GM08714 (cell line): ENCODE results near the gene TBX1.

Experiments
- H3K4me3 ChIP-seq: fragments of 200-500 bp; sonication (Bioruptor generic); 2 replicates; pipeline ENCODE4 v1.5.1; 2014; ENCODE audit warnings: mild to moderate bottlenecking, low read length, inconsistent platforms
- ZNF274 ChIP-seq: IDR thresholded peaks from 2 replicates; pipeline ENCODE4 v1.6.1; 2012; ENCODE audit warnings: mild to moderate bottlenecking, low read depth, low read length

Gene TBX1

DNA sequence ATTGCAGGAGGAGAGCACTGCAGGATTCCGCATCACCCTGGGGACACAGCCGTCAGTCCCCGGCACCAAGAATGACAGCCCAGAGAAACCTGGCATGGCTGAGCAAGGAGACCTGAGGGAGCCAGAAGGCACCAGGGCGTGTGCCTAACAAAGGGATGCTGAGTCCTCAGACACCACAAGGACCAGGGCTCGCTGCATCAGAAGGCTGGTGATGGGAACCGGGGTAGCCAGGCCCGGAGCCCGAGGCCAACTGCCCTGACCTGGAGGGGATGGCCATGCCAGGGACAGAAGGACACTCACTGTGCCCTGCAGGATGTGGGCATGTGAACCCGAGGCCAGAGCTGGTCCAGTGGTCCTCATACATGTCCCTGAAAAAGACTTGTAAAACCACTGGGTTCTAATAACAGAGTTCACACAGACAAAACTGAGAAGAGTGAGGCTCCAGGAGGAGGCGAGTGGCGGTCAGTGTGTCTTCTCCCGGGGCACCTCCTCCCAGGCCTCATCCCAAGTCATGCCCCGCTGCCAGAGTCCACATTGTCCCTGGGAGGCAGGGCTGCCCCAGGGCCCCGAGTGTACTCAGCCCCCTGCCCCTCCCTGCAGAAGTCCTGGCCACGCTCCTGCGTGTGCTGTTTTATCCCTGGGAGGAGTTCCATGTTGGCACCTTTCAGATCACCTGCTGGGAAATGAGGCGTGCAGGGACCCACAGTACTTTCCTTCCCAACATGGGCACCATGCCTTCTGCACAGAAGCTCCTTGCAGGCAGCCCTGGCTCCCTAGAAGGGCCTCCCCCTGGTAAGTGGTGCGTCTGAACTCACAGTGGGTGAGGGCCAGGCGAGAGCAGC is 42.5 kb downstream of the TBX1 start:
- H3K4me3 ChIP-seq = no peak overlapping the region
- no peak for TF ChIP-seq ZNF274

DNA sequence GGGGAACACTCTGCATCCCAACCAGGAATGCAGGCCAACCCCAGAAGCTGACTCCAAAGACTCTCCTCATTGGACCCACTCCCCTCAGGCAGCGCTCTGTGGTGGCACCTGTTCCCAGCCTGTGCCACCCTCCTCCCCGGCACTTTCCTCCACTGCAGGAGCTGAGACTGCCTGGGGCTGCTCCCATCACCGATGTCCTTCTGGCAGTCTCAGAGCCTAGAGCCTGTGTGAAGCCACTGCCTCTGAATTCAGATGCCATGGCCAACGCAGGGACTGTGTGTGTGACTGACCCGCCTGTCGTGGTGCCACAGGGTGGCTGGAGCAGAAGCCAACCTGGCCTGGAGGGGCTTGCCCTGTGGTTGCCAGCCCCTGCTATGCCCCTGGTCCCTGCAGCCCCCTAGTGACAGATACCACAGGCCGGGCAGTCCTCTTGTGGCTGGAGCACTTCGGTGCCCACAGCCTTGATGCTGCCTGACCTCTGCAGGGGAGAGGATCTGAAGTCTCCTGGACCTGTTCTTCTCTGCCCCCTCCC is 43.2 kb downstream of the TBX1 start:
- TF ChIP-seq ZNF274 = no peak
- H3K4me3 ChIP-seq = no peak overlapping the region

DNA sequence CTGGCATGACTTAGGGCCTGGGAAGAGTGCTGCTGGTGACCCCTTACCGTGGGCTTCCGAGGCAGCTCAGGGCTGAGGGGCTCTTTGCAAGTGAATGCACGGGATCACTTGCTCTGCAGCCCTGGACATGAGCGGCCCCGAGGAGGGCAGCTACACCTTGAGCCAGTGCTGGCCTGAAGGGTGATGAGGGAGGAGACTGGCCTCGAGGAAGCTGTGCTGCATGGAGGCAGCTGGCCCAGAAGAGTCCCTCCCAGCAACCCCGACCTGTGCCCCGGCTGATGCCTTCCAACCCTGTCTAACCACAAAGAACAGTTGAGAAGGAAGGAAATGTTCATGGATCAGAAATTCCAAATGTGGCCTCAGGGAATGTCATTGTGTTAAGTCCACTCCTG is 45.2 kb downstream of the TBX1 start:
- no peak for TF ChIP-seq ZNF274
- H3K4me3 ChIP-seq = no peak overlapping the region

DNA sequence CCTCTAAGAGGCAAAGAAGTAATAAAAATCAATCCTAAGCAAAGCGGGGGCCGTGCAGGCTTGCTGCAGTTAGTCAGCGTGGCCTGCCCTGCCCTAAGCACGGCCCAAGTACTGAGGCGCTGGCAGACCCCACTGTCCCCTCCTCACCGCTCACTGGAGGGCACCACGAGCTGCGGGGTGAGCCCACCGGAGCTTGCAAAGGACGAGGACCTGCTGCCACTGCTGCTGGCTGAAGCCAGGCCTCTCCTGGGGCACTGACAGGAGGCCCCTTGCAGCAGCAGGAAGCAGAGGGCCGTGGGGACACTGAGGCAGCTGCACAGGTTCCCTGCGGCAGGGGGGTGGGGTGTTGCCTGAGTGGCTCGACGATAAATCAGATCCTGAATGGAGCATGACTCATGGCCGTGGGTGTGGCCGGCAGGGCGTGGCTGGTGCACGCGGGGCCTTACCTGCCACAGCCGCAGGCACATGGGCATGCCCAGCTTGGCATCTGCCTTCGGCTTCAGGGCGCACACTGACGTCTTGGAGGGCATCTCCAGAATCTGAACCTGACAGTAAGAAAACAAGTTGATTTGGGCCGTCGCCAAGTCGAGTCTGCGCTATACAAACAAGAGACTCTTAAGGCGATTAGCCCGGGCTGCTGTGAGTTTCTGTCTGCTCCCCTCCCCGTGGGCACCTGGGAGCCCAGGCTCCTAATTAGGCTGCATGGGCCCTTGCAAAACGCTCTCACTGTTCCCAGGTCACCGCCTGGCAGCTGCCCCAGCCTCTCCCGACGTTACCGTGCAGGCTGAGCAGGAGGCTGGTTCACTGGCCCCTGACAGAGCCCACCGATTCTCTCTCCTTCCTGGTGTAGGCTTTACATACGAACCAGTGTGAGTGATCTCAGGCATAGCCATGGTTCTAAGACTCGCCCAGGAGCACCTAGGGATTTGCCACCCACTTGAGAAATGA is 45.9 kb downstream of the TBX1 start:
- H3K4me3 ChIP-seq = no peak overlapping the region
- no peak for TF ChIP-seq ZNF274

DNA sequence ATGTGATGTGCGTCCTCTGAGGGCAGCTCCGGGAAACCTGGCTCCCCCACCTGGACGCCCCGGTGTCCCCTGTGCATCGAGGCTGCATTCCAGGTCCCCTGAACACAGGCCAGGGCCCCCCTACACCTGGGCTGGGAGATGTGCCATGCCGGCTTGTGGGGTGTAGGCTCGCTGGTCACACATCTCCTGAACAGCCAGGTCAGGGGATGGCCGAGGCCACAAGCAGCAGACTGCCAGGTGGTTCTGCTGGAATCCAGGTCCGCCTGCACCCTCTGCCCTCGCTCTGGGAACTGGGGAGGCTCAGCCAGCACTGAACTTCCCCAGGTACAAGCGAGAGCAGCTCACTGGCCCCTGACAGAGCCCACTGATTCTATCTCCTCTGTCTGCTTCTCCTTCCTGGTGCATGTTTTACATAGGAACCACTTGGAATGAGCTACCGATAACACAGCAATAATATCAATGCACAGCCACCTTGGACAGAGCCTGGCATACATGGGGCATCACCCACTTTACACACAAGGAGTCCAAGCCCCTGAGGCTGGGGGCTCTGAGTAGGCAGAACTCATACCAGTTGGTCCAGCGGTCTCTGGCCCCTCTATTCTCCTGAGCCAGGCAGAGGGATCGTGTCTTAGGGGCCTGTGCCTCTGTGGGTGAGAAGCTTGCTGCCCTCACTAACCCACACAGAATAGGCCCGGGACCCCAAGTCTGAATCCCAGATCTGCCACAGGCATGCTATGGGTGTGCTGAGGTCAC is 46.8 kb downstream of the TBX1 start:
- TF ChIP-seq ZNF274 = no peak
- no peak overlapping the region for H3K4me3 ChIP-seq

DNA sequence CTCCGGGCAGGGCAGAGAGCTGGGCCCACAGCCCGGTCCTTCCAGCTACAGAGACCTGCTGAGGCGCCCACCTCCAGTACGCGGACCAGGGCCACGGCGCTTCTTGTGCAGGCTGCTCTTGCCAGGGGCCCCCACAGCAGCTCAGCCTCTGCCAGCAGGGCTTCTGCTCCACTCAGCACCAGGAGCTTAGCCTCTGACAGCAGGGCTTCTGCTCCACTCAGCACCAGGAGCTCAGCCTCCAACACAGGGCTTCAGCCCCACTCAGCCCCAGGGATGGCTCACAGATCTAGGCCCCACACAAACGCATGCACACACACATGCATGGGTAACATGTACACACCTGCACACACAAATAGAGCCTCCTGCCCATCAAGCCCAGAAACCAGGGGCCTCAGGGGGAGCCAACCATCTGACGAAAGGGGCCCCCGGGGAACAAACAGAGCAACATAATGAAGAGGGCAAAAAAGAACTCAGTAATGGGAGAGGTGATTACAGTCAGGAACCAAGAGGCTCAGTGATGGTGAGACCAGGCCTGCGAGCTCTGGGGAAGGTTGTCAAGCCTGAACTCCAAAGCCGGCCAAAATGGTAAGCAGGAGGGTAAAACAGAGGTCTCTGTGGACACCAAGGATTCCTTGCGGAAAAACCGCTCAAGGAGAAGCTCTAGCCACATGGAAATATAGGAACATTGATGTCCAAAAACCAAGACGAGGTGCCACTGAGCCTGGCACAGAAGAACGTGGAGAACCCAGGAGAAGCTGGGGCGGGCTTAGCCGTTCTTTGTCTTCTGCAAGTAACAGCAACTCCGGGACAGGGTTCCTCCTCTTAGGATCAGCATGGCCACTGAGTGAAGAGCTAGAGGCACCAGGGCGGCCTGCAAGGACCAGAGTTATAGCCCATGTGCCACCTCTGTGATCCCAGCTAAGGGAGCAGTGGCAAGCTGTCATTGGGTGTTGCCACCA is 47.6 kb downstream of the TBX1 start:
- no peak for TF ChIP-seq ZNF274
- H3K4me3 ChIP-seq = no peak overlapping the region

DNA sequence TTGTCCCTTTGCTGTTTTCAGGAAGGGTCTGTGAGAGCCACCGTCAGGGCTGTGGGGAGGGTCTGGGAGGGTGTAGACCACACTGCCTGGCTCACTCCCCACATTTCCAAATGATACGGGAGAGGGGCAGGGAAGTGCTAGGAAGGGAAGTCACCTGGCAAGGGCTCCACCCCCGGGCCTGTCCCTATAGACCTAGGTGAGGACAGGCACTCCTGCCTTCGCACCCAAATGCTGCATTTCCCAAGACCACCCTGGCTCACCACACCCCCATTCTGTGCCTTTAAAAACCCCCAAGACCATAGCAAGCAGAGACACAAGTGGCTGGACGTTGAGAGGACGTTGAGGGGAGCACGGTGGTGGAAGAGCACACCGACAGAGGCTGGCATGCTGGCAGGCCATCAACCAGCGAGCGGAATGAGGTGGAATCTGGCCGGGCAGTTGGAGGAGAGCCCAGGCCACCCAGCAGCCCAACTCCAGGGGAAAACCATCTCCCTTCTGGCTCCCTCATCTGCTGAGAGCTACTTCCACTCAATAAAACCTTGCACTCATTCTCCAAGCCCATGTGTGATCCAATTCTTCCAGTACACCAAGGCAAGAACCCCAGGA is 48.4 kb downstream of the TBX1 start:
- TF ChIP-seq ZNF274 = no peak
- H3K4me3 ChIP-seq = no peak overlapping the region

DNA sequence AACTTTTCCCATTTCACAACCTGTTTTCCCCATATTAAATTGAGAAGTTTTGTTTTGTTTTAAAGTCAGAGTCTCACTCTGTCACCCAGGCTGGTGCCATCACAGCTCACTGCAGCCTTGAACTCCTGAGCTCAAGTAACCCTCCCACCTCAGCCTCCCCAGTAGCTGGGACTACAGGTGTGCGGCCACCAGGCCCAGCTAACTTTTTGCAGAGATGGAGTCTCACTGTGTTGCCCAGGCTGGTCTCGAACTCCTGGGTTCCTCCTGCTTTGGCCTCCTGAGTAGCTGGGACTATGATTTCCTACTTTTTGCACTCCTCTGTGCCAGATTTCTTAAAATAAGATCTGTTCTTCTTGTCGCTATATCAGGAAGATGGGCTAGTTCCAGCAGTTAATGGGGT is 49.2 kb downstream of the TBX1 start:
- no peak overlapping the region for H3K4me3 ChIP-seq
- TF ChIP-seq ZNF274 = no peak

DNA sequence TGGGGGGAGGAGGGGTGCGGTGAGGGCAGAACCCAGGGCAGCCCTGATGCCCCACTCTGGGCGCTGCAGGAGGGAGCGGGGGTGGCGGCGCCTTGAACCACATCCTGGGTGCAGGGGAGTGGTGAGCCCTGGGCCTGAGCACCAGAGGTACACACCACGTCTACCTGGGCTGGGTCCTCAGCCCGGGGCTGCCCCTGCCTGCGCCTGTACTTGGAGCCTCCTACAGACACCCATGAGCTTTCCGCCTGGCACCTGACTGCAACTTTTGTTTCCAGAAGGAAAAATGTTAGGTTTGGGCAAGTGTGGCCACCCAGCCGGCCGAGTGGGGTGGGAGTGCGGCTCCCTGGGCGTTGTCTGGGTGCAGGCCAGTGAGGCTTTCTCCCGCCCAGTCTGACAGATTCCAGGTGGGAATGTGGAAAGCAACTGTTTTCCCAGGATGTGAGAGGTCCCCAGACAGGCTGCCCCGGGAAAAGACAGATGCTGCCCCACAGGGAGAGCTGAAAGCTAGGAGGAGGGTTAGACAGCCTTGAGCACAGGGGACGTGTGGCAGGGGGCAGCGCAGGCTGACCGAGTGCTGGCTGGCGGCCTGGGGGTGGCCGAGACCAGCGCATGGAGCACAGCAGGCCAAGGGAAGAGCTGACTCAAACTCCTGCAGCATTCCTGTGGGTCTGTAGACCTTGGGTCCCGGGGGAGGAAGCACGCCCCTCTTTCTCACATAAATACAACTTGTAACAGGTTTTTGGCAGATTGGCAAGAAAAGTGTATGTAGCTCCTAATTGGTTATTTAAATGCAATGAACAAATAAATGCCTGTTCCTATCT is 50.0 kb downstream of the TBX1 start:
- TF ChIP-seq ZNF274 = no peak
- no peak overlapping the region for H3K4me3 ChIP-seq

DNA sequence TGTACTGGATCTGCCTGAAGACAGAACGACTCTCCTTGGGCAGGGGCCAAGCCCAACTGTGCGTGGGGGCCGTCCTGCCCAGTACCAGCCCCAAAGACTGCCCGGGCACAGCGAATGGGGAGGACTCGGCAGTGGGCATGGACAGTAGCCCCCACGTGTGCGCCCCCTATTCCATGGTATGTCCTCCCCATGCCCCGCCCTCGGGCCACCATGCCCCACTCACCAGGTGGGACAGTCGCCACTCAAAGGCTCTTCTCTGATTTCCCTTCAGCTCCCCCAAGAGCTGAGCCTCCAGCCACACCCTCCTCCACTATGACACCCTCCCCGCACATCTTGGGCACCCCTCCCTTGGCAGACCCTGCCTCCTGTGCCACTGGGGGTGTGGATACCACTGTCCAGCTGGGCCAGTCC is 50.6 kb downstream of the TBX1 start:
- no peak for TF ChIP-seq ZNF274
- H3K4me3 ChIP-seq = no peak overlapping the region

DNA sequence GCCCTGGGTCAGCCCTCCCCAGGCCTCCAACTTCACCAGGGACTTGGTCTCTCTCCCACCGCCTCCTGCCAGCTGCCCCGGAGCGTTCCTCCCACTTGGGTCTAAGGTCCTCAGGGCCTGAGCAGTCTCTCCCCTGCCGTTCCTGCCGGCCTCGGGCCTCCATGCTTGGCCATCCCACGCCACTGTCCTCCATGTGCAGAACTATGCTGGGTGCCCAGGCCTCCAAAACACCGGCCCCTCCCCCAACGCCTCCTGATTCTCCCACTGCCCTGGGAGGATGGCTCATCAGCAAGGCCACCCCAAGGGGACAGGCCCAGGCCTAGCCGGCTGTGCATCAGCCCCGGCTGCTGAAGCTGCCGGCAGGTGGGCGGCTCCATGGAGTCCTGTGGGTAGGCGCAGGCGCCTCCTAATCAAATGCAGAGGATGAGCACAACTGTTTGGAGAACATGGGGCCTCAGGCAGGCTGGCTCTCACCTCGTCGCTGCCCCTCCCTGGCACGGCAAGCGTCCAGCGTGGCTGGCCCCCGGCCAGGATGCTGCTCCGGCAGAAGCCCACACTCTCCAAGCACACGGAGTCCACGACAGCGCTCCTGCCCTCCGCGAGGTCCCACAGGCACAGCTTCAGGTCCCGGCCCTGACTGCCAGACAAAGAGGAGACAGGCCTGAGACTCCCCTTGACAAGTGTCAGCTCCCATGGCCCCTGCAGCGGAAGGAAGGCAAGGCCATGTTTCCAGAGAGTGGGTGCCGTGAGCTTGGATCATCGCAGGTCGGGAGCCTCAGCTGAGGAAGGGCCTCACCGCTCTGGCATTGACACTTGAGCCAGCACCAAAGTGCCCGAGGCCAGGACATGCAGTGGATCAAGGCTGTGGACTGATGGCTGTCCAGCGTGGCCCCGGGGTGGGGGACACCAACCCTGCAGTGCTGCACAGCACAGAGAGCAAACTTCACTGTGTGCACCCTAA is 51.5 kb downstream of the TBX1 start:
- no peak for TF ChIP-seq ZNF274

DNA sequence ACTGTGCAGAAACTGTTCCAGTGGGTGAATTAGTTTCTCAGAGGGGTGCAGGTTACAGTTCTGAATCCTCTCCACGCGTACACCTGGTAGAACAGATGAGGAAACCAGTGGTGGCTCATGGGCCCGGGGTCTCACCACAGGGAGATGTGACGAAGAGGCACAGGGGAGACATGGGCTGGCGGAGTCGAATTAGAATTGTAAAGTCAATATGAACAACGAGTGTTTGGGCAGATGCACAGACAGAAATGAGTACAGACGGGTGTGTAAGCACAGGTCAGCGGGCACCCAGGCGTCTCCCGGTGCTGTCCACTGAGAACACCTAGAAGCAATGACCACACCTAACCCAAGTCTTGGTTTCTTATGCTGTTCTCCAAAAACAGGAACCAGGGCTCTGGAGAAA is 52.3 kb downstream of the TBX1 start:
- H3K4me3 ChIP-seq = no peak overlapping the region
- TF ChIP-seq ZNF274 = no peak

More for the DNA sequence above, 51.5 kb downstream of the TBX1 start:
- H3K4me3 ChIP-seq = no peak overlapping the region
